Activated CD4-positive, alpha-beta T cell treated with anti-CD3 and anti-CD28 coated beads, Interleukin-2, amount 10 ng/mL, durations not matched to agents 7 days and 5 days (primary cell): Measurements from ENCODE around the gene LATS2. TPM values are rescaled to one million over a fixed set of nuclear protein-coding genes. Genes with fewer than 3 reads are reported as not detected.

ENCODE experiments used
- CTCF ChIA-PET: fragments of 350-600 bp; sonication (Branson Sonifier 250); formaldehyde crosslinking; loops from one replicate; lab custom pipeline; 2021; ENCODE audit warnings: antibody characterized with exemption; lab: Charles Lee
- POLR2A ChIA-PET: fragments of 350-600 bp; sonication (Branson Sonifier 250); formaldehyde crosslinking; loops from one replicate; lab custom pipeline; 2021; ENCODE audit warnings: antibody characterized with exemption; lab: Charles Lee
- DNase-seq: peaks from one replicate; pipeline ENCODE4 v3.0.0-alpha.2; 2020
- H3K27ac Mint-ChIP-seq: one replicate; pipeline ENCODE4 v1.8.0; 2021; ENCODE audit warnings: mild to moderate bottlenecking, moderate library complexity, mixed read lengths
- H3K27me3 Mint-ChIP-seq: one replicate; pipeline ENCODE4 v1.8.0; 2021; ENCODE audit warnings: mixed read lengths
- H3K36me3 Mint-ChIP-seq: one replicate; pipeline ENCODE4 v1.8.0; 2021; ENCODE audit warnings: low read depth, mixed read lengths
- H3K4me1 Mint-ChIP-seq: one replicate; pipeline ENCODE4 v1.8.0; 2021; ENCODE audit warnings: mixed read lengths
- H3K4me3 Mint-ChIP-seq: one replicate; pipeline ENCODE4 v1.8.0; 2021; ENCODE audit warnings: mild to moderate bottlenecking, moderate library complexity, mixed read lengths
- H3K9me3 Mint-ChIP-seq: one replicate; pipeline ENCODE4 v1.8.0; 2021; ENCODE audit warnings: mixed read lengths
- total RNA-seq, 2 experiments: library from RNA; stranded (reverse); gene quantifications; one replicate each; pipeline ENCODE4 v1.2.3, GENCODE V29; 2021

LATS2 gene
- total RNA-seq, 2 experiments from 2014 or later, result 3.1 to 3.2 TPM

DNA sequence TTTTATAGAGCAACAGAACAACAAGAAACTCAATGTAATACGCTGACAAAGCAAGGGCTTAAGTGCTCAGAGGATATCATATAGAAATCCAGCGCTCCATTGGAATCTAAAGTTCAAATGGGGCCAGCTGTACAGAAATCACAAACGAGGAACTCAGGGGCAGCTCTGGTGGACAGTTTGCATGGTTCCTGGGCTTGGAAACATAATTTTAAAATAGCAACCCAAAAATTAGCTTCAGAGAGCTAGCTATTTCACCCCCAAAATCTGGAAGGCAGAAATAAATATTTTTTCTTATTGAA, 19.2 kb upstream of the LATS2 start:
- H3K4me3 Mint-ChIP-seq, result no peak overlapping the region
- DNase-seq, result no peak
- peaks cover 28% of the 10 kb centered on the region for H3K27me3 Mint-ChIP-seq
- peaks cover 2% of the 10 kb centered on the region for H3K4me1 Mint-ChIP-seq
- no peaks in the 10 kb centered on the region for H3K9me3 Mint-ChIP-seq
- ChIA-PET CTCF (no interaction called here), POLR2A (interaction anchor here (0.6 kb wide), 1 partner anchor 86 kb away, joined by 3 read pairs; no protein-coding TSS in a partner anchor)
- no peaks in the 10 kb centered on the region for H3K36me3 Mint-ChIP-seq
- H3K27ac Mint-ChIP-seq, result no peak overlapping the region

DNA sequence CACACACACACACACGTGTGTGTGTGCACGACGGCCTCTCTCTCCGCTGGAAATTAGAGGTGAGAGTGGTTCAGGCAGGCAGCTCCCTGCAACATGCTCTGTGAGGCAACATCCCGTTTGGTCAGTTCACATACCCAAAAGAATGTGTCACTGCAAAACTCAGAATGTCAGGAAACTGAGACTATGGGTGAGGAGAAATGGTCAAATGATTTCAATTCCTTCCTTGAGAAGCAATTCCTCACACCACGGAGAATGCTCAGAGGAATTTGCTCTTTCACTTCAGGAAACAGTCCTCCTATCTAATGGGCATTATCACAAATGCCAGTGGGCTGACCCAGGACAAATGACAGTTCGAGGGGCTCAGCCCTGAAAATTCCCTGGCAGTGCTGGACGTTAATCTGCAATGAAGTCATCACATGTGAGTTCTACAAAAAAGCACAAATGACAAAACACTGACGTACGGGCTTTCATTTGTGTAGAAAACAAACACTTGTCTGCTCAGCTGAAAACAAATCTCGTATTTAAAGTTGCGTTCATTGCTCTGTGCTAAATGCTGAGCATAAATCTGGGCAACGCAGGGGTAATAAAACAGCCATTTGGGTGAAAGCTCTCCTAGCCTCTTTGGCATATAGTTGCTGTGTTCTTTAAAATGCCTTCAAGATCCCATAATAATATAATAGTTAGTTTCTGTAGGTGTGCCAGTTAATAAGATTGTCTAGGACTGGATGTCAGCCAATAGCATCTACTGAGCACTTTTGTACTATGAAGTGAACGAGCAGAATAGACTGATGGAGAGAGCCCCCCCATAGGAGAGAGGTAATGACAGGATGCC, 18.6 kb upstream of the LATS2 start:
- peaks cover 24% of the 10 kb centered on the region for H3K27me3 Mint-ChIP-seq
- ChIA-PET CTCF (no interaction called here), POLR2A (interaction anchor here (0.6 kb wide), 1 partner anchor 87 kb away, joined by 3 read pairs; no protein-coding TSS in a partner anchor)
- H3K27ac Mint-ChIP-seq, result no peak overlapping the region
- no peak overlapping the region for H3K4me3 Mint-ChIP-seq
- no peaks in the 10 kb centered on the region for H3K9me3 Mint-ChIP-seq
- no peaks in the 10 kb centered on the region for H3K36me3 Mint-ChIP-seq
- DNase-seq, result no peak
- peaks cover 7% of the 10 kb centered on the region for H3K4me1 Mint-ChIP-seq

DNA sequence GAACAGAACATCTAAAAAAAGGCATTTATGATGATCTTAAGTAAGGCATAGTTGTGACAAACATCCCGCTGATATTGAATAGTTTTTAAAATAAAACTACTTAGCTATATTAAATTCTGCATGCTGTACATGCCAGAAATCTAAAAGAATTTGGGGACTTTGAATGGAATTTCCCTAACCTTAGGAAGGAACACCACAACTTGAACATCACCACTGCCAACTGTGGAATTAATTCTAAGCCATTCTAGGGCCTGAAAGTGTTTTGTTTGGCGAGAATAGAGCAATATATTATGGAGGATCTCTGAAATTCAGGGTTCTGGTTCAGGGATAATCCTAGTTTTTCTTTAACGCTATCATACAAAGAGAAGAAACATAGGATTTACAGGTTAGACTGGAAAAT, 17.8 kb upstream of the LATS2 start:
- no peak for DNase-seq
- H3K27me3 Mint-ChIP-seq, result peaks cover 26% of the 10 kb centered on the region
- ChIA-PET POLR2A (no interaction called here), CTCF (no interaction called here)
- peaks cover 1% of the 10 kb centered on the region for H3K36me3 Mint-ChIP-seq
- peaks cover 15% of the 10 kb centered on the region for H3K4me1 Mint-ChIP-seq
- H3K9me3 Mint-ChIP-seq, result no peaks in the 10 kb centered on the region
- no peak overlapping the region for H3K27ac Mint-ChIP-seq
- H3K4me3 Mint-ChIP-seq, result no peak overlapping the region

DNA sequence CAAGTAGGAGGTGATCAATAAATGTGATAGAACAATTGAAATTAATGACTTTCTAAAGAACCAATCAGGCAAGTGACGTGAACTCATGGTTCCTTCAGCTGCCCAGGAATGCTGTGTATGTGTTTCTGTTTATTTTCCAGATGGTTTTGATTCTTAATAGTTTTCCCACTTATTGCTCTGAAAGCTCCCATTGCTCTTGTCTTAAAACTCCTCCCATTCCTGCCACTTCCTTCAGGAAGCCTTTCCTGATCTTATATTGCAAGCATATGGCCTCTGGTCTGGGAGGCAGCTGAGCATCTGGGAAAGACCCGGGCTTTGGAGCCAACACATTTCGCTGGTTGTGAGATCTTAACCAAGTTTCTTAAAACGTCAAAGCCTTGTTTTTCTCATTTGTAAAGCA, 17.1 kb upstream of the LATS2 start:
- no peak overlapping the region for H3K4me3 Mint-ChIP-seq

DNA sequence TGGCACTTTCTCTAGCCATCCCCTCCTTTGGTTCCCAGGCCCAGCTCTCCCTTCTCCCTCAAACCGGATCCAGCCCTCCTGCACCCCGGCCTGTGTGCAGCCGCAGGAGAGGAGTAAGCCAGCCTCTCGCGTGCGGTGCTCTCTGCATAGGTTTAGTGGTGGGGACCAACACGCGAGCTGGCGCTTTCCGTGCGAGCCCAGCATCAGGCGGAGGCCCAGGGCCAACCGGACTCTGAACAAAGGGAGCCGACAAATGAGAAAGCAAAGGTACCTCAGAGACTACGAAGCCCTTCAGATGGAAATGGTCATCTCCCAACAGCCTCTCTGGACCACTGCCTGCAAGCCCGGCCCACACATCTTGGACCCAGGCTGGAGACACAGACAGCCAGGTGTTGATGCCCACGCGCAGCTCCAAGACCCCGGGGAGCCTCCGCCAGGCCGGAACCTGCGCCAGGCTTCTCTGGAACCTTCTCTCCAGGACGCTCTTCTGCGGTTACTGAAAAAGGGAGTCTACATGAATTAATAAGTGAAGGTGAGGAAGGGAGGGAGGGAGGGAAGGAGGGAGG, 16.5 kb upstream of the LATS2 start:
- peaks cover 2% of the 10 kb centered on the region for H3K36me3 Mint-ChIP-seq
- ChIA-PET POLR2A (no interaction called here), CTCF (no interaction called here)
- peaks cover 23% of the 10 kb centered on the region for H3K4me1 Mint-ChIP-seq
- peaks cover 26% of the 10 kb centered on the region for H3K27me3 Mint-ChIP-seq
- no peak overlapping the region for H3K27ac Mint-ChIP-seq
- DNase-seq, result no peak
- H3K4me3 Mint-ChIP-seq, result peak overlapping the region; percentile 24
- H3K9me3 Mint-ChIP-seq, result no peaks in the 10 kb centered on the region

More for the DNA sequence above, 17.1 kb upstream of the LATS2 start:
- no peak overlapping the region for H3K27ac Mint-ChIP-seq
- POLR2A ChIA-PET, result no interaction called here
- H3K4me1 Mint-ChIP-seq, result peaks cover 19% of the 10 kb centered on the region
- H3K9me3 Mint-ChIP-seq, result no peaks in the 10 kb centered on the region
- H3K36me3 Mint-ChIP-seq, result peaks cover 2% of the 10 kb centered on the region
- CTCF ChIA-PET, result no interaction called here
- no peak for DNase-seq
- peaks cover 26% of the 10 kb centered on the region for H3K27me3 Mint-ChIP-seq

DNA sequence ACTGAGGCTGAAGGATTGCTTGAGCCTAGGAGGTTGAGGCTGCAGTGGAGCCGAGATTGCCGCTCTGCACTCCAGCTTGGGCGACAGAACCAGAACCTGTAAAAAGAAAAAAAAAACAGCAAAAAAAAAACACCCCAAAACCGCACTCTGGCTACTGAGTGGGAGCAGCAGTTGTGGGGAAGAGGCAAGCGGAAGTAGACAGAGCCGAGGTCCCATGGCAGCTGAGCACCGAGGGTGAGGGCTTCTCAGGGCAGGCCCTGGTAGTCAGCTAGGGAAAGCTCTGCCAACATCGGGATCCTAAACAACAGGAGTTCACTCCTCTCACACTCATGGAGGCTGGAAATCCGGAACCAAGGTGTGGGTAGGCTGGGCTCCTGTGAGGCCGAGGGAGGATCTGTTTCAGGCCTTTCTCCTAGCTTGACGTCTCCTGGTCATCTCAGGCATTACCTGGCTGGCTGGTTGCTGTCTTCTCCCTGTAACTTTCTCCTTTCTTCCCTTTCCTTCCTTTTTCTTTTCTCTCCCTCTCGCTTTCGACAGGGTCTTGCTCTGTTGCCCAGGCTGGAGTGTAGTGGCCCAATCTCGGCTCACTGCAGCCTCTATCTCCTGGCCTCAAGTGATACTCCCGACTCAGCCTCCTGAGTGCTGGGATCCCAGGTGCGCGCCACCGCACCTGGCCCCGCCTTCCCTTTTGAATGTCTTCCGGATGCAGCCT, 15.8 kb upstream of the LATS2 start:
- POLR2A ChIA-PET, result no interaction called here
- DNase-seq, result no peak
- Mint-ChIP-seq H3K27ac (peak overlapping the region; percentile 44), H3K27me3 (peaks cover 26% of the 10 kb centered on the region), H3K4me3 (peak overlapping the region; percentile 24), H3K36me3 (peaks cover 2% of the 10 kb centered on the region), H3K4me1 (peaks cover 24% of the 10 kb centered on the region), H3K9me3 (no peaks in the 10 kb centered on the region)
- CTCF ChIA-PET, result no interaction called here

DNA sequence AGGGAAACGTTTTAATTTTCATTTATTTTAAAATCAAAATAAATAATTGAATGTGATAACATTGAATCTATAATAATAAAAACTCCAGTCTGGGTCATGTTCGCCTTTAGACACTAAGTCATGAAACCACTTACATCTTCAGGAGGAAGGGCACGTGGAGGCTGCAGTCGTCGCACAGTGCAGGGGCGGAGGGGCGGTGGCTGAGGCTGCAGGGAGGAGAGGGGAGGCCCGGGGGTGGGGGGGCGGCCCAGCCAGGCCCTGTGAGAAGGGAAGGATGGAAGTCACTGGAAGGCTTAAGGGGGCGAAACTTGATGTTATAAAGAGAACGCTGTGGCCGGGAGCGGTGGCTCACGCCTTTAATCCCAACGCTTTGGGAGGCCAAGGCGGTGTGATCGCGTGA, 14.9 kb upstream of the LATS2 start:
- no peaks in the 10 kb centered on the region for H3K9me3 Mint-ChIP-seq
- peaks cover 2% of the 10 kb centered on the region for H3K36me3 Mint-ChIP-seq
- POLR2A ChIA-PET, result no interaction called here
- CTCF ChIA-PET, result no interaction called here
- DNase-seq, result no peak
- H3K4me3 Mint-ChIP-seq, result no peak overlapping the region
- peaks cover 32% of the 10 kb centered on the region for H3K4me1 Mint-ChIP-seq
- H3K27me3 Mint-ChIP-seq, result peaks cover 26% of the 10 kb centered on the region
- H3K27ac Mint-ChIP-seq, result peak overlapping the region; percentile 54

DNA sequence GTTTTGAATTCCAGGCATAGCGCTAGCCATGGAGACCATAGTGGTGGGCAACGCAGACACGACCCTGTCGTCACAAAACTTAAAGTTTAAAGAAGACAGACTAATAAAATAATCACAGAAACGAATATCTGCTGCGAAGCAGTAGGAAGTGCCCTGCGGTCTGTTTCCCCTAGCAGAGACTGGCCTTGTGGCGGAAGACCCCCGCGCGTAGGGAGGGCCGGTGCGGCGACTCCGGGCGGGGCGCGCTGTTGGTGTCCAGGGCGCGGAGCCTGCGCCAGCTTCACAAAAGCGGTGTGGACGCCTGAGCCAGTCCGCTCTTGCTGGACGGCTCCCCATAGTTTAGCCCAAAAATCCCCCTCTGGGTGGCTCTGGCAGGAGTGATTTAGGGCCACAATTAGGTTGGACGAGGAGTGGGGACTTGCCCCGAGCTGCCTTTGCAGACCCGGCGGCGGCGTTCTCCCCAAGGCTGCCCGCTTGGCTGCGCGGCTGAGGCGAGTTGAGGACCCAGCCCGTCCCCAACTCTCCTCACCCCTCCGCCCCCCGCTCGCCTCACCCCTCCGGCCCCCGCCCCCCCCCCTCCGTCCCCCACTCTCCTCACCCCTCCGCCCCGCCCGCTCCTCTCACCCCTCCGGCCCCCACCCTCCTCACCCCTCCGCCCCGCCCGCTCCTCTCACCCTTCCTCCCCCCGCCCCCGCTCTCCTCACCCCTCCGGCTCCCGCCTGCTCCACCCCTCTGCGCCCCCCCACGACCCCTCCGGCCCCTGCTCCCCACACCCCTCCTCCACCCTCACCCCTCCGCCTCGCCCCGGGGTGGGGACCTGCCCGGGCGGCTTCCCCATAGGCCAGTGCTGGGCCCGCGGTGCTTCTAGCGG, 14.2 kb upstream of the LATS2 start:
- H3K27me3 Mint-ChIP-seq, result peaks cover 26% of the 10 kb centered on the region
- peak overlapping the region; percentile 88 for H3K27ac Mint-ChIP-seq
- H3K4me3 Mint-ChIP-seq, result peak overlapping the region; percentile 62
- peaks cover 2% of the 10 kb centered on the region for H3K36me3 Mint-ChIP-seq
- H3K4me1 Mint-ChIP-seq, result peaks cover 36% of the 10 kb centered on the region
- peak; percentile 14 for DNase-seq
- ChIA-PET POLR2A (no interaction called here), CTCF (no interaction called here)
- no peaks in the 10 kb centered on the region for H3K9me3 Mint-ChIP-seq

DNA sequence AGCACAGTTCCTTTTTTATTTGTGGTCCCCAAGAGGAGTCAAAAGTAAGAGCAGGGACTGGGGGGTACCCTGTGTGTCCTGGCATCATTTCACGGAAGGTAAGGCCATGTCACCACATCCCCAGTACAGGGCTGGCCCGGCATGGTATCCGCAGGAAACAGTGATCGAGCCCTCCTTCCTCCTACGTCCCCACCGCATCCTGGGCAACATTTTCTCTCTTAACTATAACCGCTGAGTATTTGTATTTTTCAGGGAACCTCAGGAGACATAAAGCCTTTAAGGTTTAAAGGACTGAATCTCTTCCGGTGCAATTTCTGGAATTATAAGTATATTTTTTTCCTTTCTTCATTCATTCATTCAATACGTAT, 13.6 kb upstream of the LATS2 start:
- peak overlapping the region; percentile 88 for H3K27ac Mint-ChIP-seq
- peaks cover 20% of the 10 kb centered on the region for H3K27me3 Mint-ChIP-seq
- peaks cover 36% of the 10 kb centered on the region for H3K4me1 Mint-ChIP-seq
- peaks cover 2% of the 10 kb centered on the region for H3K36me3 Mint-ChIP-seq
- peak overlapping the region; percentile 62 for H3K4me3 Mint-ChIP-seq
- ChIA-PET POLR2A (no interaction called here), CTCF (no interaction called here)
- peak; percentile 54 for DNase-seq
- no peaks in the 10 kb centered on the region for H3K9me3 Mint-ChIP-seq

DNA sequence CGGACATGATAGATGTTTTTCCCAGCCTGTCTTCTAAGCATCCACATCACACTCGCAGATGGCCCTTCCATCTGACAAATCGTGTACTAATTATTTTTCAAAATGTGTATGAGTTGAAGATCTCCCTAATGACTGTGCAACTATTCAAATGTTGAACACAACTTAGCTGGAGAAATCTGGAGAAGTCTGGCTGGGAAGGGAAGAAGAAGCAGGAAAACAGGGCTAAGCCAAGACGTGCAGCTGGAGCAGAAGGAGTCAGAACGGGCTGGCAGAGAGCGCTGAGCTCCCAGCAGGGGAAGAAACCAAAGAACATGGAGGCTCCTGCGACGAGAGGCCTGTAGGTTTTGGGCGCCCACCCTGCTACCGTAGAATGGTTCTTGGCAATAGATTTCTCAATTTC, 13.2 kb upstream of the LATS2 start:
- no peaks in the 10 kb centered on the region for H3K9me3 Mint-ChIP-seq
- DNase-seq, result no peak
- H3K4me1 Mint-ChIP-seq, result peaks cover 36% of the 10 kb centered on the region
- H3K27me3 Mint-ChIP-seq, result peaks cover 15% of the 10 kb centered on the region
- ChIA-PET POLR2A (no interaction called here), CTCF (no interaction called here)
- peaks cover 2% of the 10 kb centered on the region for H3K36me3 Mint-ChIP-seq
- peak overlapping the region; percentile 62 for H3K4me3 Mint-ChIP-seq
- H3K27ac Mint-ChIP-seq, result peak overlapping the region; percentile 88

DNA sequence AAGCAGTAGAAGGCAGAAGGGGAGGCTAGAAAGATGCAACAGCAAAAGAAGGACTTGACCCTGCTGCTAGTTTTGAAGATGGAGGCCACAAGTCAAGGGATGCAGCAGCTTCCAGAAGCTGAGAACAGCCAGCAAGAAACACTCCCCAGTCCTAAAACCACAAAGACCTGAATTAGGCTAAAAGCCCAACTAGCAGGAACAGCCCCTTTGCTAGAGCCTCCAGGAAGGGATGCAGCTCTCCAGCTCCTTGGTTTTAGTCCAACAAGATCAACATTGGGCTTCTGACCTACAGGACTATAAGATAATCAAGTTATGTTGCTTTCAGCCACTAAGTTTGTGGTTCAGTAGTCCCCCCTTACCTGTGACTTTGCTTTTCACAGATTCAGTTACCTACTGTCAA, 10.5 kb upstream of the LATS2 start:
- H3K9me3 Mint-ChIP-seq, result no peaks in the 10 kb centered on the region
- peaks cover 36% of the 10 kb centered on the region for H3K4me1 Mint-ChIP-seq
- H3K27me3 Mint-ChIP-seq, result peaks cover 2% of the 10 kb centered on the region
- POLR2A ChIA-PET, result no interaction called here
- CTCF ChIA-PET, result interaction anchor here (0.7 to 1.1 kb wide), 2 partner anchors 39 to 52 kb away, joined by 3 to 6 read pairs; no protein-coding TSS in a partner anchor
- no peak overlapping the region for H3K4me3 Mint-ChIP-seq
- DNase-seq, result no peak
- H3K36me3 Mint-ChIP-seq, result peaks cover 2% of the 10 kb centered on the region
- no peak overlapping the region for H3K27ac Mint-ChIP-seq

DNA sequence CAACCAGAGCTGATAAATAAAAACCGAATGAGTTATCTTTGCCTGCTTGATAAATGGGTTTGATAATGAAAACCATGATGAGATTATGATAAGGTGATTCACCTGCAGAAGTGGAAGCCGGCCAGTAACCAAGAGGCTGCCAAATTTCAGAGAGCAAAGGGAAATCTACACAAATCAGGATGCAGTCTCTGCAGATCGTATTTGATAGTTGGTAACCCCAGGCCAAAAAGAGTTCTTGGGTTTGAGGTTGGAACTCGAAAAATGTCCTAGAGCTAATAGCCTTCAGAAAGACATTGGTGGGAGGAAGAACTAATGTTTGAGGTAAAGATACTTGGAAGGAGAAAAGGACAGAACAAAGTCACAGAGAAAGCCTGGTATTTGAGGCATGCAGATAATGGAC, 9.6 kb upstream of the LATS2 start:
- H3K4me1 Mint-ChIP-seq, result peaks cover 34% of the 10 kb centered on the region
- ChIA-PET POLR2A (no interaction called here), CTCF (no interaction called here)
- H3K36me3 Mint-ChIP-seq, result peaks cover 2% of the 10 kb centered on the region
- H3K4me3 Mint-ChIP-seq, result no peak overlapping the region
- H3K27ac Mint-ChIP-seq, result no peak overlapping the region
- no peak for DNase-seq
- peaks cover 2% of the 10 kb centered on the region for H3K27me3 Mint-ChIP-seq
- no peaks in the 10 kb centered on the region for H3K9me3 Mint-ChIP-seq
